Lung (tissue), 12 donors: ENCODE results near the gene SNIP1. TPM values are rescaled to one million over a fixed set of nuclear protein-coding genes. Genes with fewer than 3 reads are reported as not detected.

ENCODE experiments used
- ATAC-seq: fragments of 200-7000 bp; cut with Tn5 transposase; one replicate; pipeline ENCODE4 v1.9.1; 2020; ENCODE audit warnings: moderate number of reproducible peaks; ENCODE audit not compliant: insufficient read depth, low FRiP score
- DNase-seq, 3 donors: peaks; one replicate each; pipeline ENCODE4 v3.0.0-alpha.2; 2013 to 2017
- H3K27ac ChIP-seq, 2 donors: one replicate each; pipeline ENCODE4 v1.5.1; 2013; ENCODE audit warnings: mild to moderate bottlenecking in 2 of 2, moderate library complexity in 2 of 2, control low read depth in 1 of 2, inconsistent platforms in 1 of 2, low read depth in 1 of 2, low read length in 1 of 2
- H3K27me3 ChIP-seq, 3 donors: one replicate each; pipeline ENCODE4 v1.5.1; 2013; ENCODE audit warnings: low read length in 2 of 3; ENCODE audit not compliant: control insufficient read depth in 3 of 3, insufficient read depth in 3 of 3
- H3K36me3 ChIP-seq, 4 donors: one replicate each; pipeline ENCODE4 v1.5.1; 2013; ENCODE audit warnings: low read length in 4 of 4, mild to moderate bottlenecking in 1 of 4, moderate library complexity in 1 of 4; ENCODE audit not compliant: control insufficient read depth in 4 of 4, insufficient read depth in 4 of 4
- H3K4me1 ChIP-seq, 5 donors: one replicate each; pipeline ENCODE4 v1.5.1; 2013; ENCODE audit warnings: low read length in 5 of 5, mild to moderate bottlenecking in 2 of 5, moderate library complexity in 1 of 5; ENCODE audit not compliant: control insufficient read depth in 5 of 5, insufficient read depth in 5 of 5
- H3K4me3 ChIP-seq: one replicate; pipeline ENCODE4 v1.5.1; 2013; ENCODE audit warnings: mild to moderate bottlenecking, control low read depth, moderate library complexity
- H3K9ac ChIP-seq, 2 donors: one replicate each; pipeline ENCODE4 v1.5.1; 2013; ENCODE audit warnings: low read length in 2 of 2, control low read depth in 1 of 2; ENCODE audit not compliant: insufficient read depth in 1 of 2
- H3K9me3 ChIP-seq, 4 donors: one replicate each; pipeline ENCODE4 v1.5.1; 2013; ENCODE audit warnings: low read length in 3 of 4, mild to moderate bottlenecking in 1 of 4, moderate library complexity in 1 of 4; ENCODE audit not compliant: control insufficient read depth in 4 of 4, insufficient read depth in 3 of 4
- CTCF ChIP-seq: IDR thresholded peaks from 2 replicates; pipeline ENCODE4 v1.5.1; 2012; ENCODE audit warnings: mild to moderate bottlenecking; ENCODE audit errors: control extremely low read depth, extremely low read depth
- WGBS, 2 donors: extraction: QIAGEN DNeasy Blood & Tissue Kit; methylation state at CpG; one replicate each; pipeline ENCODE4 v1.1.7; 2013; 5-methylcytosine and 5-hydroxymethylcytosine counted together
- polyA plus RNA-seq, 2 donors: library from polyadenylated mRNA; stranded (reverse); fragments of 200-250 nt; gene quantifications; one replicate each; pipeline ENCODE4 v1.2.1, GENCODE V29; 2013
- total RNA-seq, 2 donors: library from RNA; depleted of rRNA in 1 of 2; stranded (reverse); fragments of >200 nt in 1 of 2; gene quantifications; one replicate each; pipeline ENCODE4 v1.2.1, GENCODE V29; 2014 to 2021
- donor health status: control.
- donor health status: control.
- donor health status: Bipolar disorder and iron deficiency.
- donor health status: healthy.
- donor health status: DM: yes; HTN: yes; CAD: no.

Gene SNIP1
- total and polyA plus RNA-seq, 4 donors = 4.5 to 22.4 (median 9.8) TPM

DNA sequence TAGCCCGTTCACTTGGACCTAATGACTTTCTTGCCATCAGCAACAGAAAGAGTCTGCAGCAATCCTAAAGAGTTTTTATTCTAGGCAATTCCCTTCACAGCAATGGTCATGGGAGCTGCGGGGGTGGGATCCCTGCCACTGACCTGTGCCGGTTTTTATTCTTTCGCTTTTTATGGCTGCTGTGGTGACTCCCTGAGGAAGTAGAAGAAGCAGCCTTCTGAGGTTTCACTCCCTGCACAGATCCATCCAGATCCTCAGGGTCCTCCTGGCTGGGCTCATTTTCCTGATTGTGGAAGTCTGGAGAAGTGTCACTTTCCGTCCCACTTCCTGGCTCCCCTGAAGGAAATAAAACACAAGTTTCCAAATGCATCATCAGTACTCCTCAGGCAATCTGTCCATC, 52.4 kb downstream of the SNIP1 start:
- no peaks in the 10 kb centered on the region for H3K27me3 ChIP-seq
- no peak overlapping the region for H3K27ac ChIP-seq
- ATAC-seq (no peak), DNase-seq (no peak)
- H3K36me3 ChIP-seq = peaks cover 9 to 38% (median 18%) of the 10 kb centered on the region in 4 donors
- no peak overlapping the region for H3K9ac ChIP-seq
- no peak for TF ChIP-seq CTCF
- no peak overlapping the region for H3K4me3 ChIP-seq
- H3K4me1 ChIP-seq = peaks cover 0 to 5% (median 0%) of the 10 kb centered on the region in 5 donors
- no peaks in the 10 kb centered on the region for H3K9me3 ChIP-seq
- WGBS, 2 donors = 95 to 96% methylated on average over 5 of the region's 5 CpGs

DNA sequence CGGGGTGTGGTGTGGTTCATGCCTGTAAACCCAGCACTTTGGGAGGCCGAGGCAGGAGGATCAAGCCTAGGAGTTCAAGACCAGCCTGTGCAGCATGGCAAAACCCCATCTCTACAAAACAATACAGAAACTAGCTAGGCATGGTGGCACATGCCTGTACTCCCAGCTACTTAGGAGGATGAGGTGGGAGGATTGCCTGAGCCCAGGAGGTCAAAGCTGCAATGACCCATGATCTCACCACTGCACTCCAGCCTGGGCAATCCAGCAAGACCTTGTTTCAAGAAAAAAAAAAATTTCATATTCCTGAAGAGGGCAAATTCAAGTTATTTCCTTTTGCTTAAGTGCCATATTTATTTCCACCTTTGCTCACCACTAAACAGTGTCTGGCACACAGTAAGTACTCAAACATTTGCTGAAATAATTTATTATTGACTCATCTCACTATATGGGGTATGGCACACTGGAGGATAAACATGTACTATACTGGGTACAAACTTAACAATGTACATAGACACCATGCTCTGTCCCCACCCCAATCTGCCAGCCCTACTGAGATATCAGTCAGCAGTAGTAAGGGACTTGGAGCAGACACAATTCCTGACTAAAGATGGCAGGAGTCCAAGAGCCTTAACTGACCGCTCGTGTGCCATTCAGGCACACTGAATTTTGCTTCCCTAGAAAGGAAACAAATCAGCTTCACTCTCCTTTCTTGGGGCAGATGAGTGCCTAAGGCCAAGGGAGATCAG, 55.0 kb downstream of the SNIP1 start:
- H3K4me3 ChIP-seq = no peak overlapping the region
- peaks cover 0 to 5% (median 0%) of the 10 kb centered on the region in 5 donors for H3K4me1 ChIP-seq
- no peak for TF ChIP-seq CTCF
- H3K9ac ChIP-seq = no peak overlapping the region
- H3K27ac ChIP-seq = peak overlapping the region in 1 of 2 donors; percentile 60
- H3K9me3 ChIP-seq = no peaks in the 10 kb centered on the region
- H3K27me3 ChIP-seq = no peaks in the 10 kb centered on the region
- peaks cover 5 to 30% (median 15%) of the 10 kb centered on the region in 4 donors for H3K36me3 ChIP-seq
- peak in 2 of 3 donors; percentile 52 to 66 for DNase-seq
- ATAC-seq = no peak
- 68 to 80% methylated on average over 4 of the region's 4 CpGs for WGBS, 2 donors

- DNase-seq (peak in 1 of 3 donors; percentile 38), ATAC-seq (no peak)
- TF ChIP-seq CTCF = no peak
- H3K4me3 ChIP-seq = no peak overlapping the region
- H3K4me1 ChIP-seq = peaks cover 0 to 4% (median 0%) of the 10 kb centered on the region in 5 donors
- no peaks in the 10 kb centered on the region for H3K27me3 ChIP-seq
- H3K9ac ChIP-seq = no peak overlapping the region
- no peaks in the 10 kb centered on the region for H3K9me3 ChIP-seq
- WGBS, 2 donors = 83 to 92% methylated on average over 2 of the region's 2 CpGs
- peaks cover 10 to 32% (median 13%) of the 10 kb centered on the region in 4 donors for H3K36me3 ChIP-seq
- no peak overlapping the region for H3K27ac ChIP-seq
These were observed 56.3 kb downstream of the SNIP1 start for GRCh38 chr1:37497832-37498231.
